HG03469 (cell line): Measurements from ENCODE around the gene PTPN13.

Source experiments
- ATAC-seq: cut with Tn5 transposase; IDR thresholded peaks from one replicate; pipeline ENCODE4 v1.9.1; 2021; ENCODE audit warnings: mild to moderate bottlenecking, moderate library complexity, moderate number of reproducible peaks; ENCODE audit not compliant: unreplicated experiment

PTPN13 gene

GRCh38 chr4:86815653-86816052 lies 221.5 kb downstream of the PTPN13 start:
- no peak for ATAC-seq

GRCh38 chr4:86816501-86817273 lies 222.6 kb downstream of the PTPN13 start:
- ATAC-seq: no peak

- ATAC-seq: no peak
Observed at GRCh38 chr4:86818211-86818610, 224.1 kb downstream of the PTPN13 start.

- no peak for ATAC-seq
Observed at GRCh38 chr4:86818841-86819240, 224.7 kb downstream of the PTPN13 start.

GRCh38 chr4:86819561-86819960 lies 225.4 kb downstream of the PTPN13 start:
- no peak for ATAC-seq

GRCh38 chr4:86821151-86821550 lies 227.0 kb downstream of the PTPN13 start:
- ATAC-seq: no peak

- no peak for ATAC-seq
Observed at GRCh38 chr4:86822136-86822535, 228.0 kb downstream of the PTPN13 start.

GRCh38 chr4:86825511-86825910 lies 231.4 kb downstream of the PTPN13 start:
- ATAC-seq: no peak

GRCh38 chr4:86831262-86832130 lies 237.4 kb downstream of the PTPN13 start:
- no peak for ATAC-seq

GRCh38 chr4:86833615-86834014 lies 239.5 kb downstream of the PTPN13 start:
- no peak for ATAC-seq

GRCh38 chr4:86834901-86835300 lies 240.8 kb downstream of the PTPN13 start:
- ATAC-seq: no peak

- ATAC-seq: no peak
Observed at GRCh38 chr4:86835677-86836076, 241.6 kb downstream of the PTPN13 start.

- ATAC-seq: no peak
Observed at GRCh38 chr4:86837691-86838503, 243.8 kb downstream of the PTPN13 start.

GRCh38 chr4:86840858-86841257 lies 246.7 kb downstream of the PTPN13 start:
- no peak for ATAC-seq

GRCh38 chr4:86841309-86841708 lies 247.2 kb downstream of the PTPN13 start:
- no peak for ATAC-seq

- ATAC-seq: no peak
Observed at GRCh38 chr4:86845593-86845992, 251.5 kb downstream of the PTPN13 start.

- ATAC-seq: no peak
Observed at GRCh38 chr4:86846921-86847320, 252.8 kb downstream of the PTPN13 start.

GRCh38 chr4:86847571-86847970 lies 253.5 kb downstream of the PTPN13 start:
- ATAC-seq: no peak

- no peak for ATAC-seq
Observed at GRCh38 chr4:86848136-86848535, 254.0 kb downstream of the PTPN13 start.

GRCh38 chr4:86848732-86849619 lies 254.9 kb downstream of the PTPN13 start, which contains the start of gene SLC10A6:
Gene SLC10A6, minus strand, starts transcription at chr4:86849384. Its CDS starts 269 bp downstream, at chr4:86849115.
- ATAC-seq: no peak
